Measurements from ENCODE around the gene ARMC10. TPM values are rescaled to one million over a fixed set of nuclear protein-coding genes. Genes with fewer than 3 reads are reported as not detected.
"Not testable (repeated sequence)": the region's sequence is repeated elsewhere in the genome, so short reads cannot be mapped to it uniquely, and the experiment has no call there.

Gene ARMC10
- total RNA-seq, 1 donor from 2014 or later, result 46.6 TPM

- Histone ChIP-seq H3K36me3 (ENCODE audit: control insufficient read depth, insufficient read depth, low read length) (no peaks in the 10 kb centered on the region), H3K4me3 (ENCODE audit: low read depth, low read length) (no peak overlapping the region), H3K27me3 (ENCODE audit: control insufficient read depth, insufficient read depth, low read length) (no peaks in the 10 kb centered on the region)
- FAIRE-seq, result no peak
- DNase-seq (ENCODE audit: low read depth), result no peak
- TF ChIP-seq CTCF (IDR thresholded peaks at IDR 0.05; ENCODE audit: insufficient read depth, low read length, severe bottlenecking), result no peak
Measured at GRCh38 chr7:103048833-103049232, 26.1 kb upstream of the ARMC10 start.

GRCh38 chr7:103051519-103051918 lies 23.4 kb upstream of the ARMC10 start:
- DNase-seq (ENCODE audit: low read depth) (no peak), FAIRE-seq (no peak)
- H3K27me3 ChIP-seq (ENCODE audit: control insufficient read depth, insufficient read depth, low read length), result no peaks in the 10 kb centered on the region
- H3K4me3 ChIP-seq (ENCODE audit: low read depth, low read length), result no peak overlapping the region
- H3K36me3 ChIP-seq (ENCODE audit: control insufficient read depth, insufficient read depth, low read length), result no peaks in the 10 kb centered on the region
- TF ChIP-seq CTCF (IDR thresholded peaks at IDR 0.05; ENCODE audit: insufficient read depth, low read length, severe bottlenecking), result no peak

GRCh38 chr7:103056006-103056405 lies 18.9 kb upstream of the ARMC10 start:
- not testable (repeated sequence) for H3K27me3 ChIP-seq (ENCODE audit: control insufficient read depth, insufficient read depth, low read length); FAIRE-seq; H3K4me3 ChIP-seq (ENCODE audit: low read depth, low read length); H3K36me3 ChIP-seq (ENCODE audit: control insufficient read depth, insufficient read depth, low read length); DNase-seq (ENCODE audit: low read depth)

GRCh38 chr7:103058122-103058521 lies 16.8 kb upstream of the ARMC10 start:
- H3K36me3 ChIP-seq (ENCODE audit: control insufficient read depth, insufficient read depth, low read length), result no peaks in the 10 kb centered on the region
- no peak for FAIRE-seq
- TF ChIP-seq CTCF (IDR thresholded peaks at IDR 0.05; ENCODE audit: insufficient read depth, low read length, severe bottlenecking), result no peak
- no peaks in the 10 kb centered on the region for H3K27me3 ChIP-seq (ENCODE audit: control insufficient read depth, insufficient read depth, low read length)
- no peak for DNase-seq (ENCODE audit: low read depth)
- no peak overlapping the region for H3K4me3 ChIP-seq (ENCODE audit: low read depth, low read length)

- H3K36me3 ChIP-seq (ENCODE audit: control insufficient read depth, insufficient read depth, low read length), result no peaks in the 10 kb centered on the region
- H3K27me3 ChIP-seq (ENCODE audit: control insufficient read depth, insufficient read depth, low read length), result no peaks in the 10 kb centered on the region
- no peak overlapping the region for H3K4me3 ChIP-seq (ENCODE audit: low read depth, low read length)
- TF ChIP-seq CTCF (IDR thresholded peaks at IDR 0.05; ENCODE audit: insufficient read depth, low read length, severe bottlenecking), result no peak
- no peak for DNase-seq (ENCODE audit: low read depth)
- FAIRE-seq, result no peak
Measured at GRCh38 chr7:103059471-103059870, 15.5 kb upstream of the ARMC10 start.

GRCh38 chr7:103063895-103064294 lies 11.0 kb upstream of the ARMC10 start:
- Histone ChIP-seq H3K4me3 (ENCODE audit: low read depth, low read length) (no peak overlapping the region), H3K36me3 (ENCODE audit: control insufficient read depth, insufficient read depth, low read length) (no peaks in the 10 kb centered on the region), H3K27me3 (ENCODE audit: control insufficient read depth, insufficient read depth, low read length) (no peaks in the 10 kb centered on the region)
- FAIRE-seq (no peak), DNase-seq (ENCODE audit: low read depth) (no peak)
- no peak for TF ChIP-seq CTCF (IDR thresholded peaks at IDR 0.05; ENCODE audit: insufficient read depth, low read length, severe bottlenecking)
